HG03135 (cell line): ENCODE data around the gene GLDC.
"Not testable (repeated sequence)": the region's sequence is repeated elsewhere in the genome, so short reads cannot be mapped to it uniquely, and the experiment has no call there.

Source experiments
- ATAC-seq: cut with Tn5 transposase; IDR thresholded peaks from one replicate; pipeline ENCODE4 v1.9.1; 2021; ENCODE audit warnings: mild to moderate bottlenecking, moderate library complexity; ENCODE audit not compliant: unreplicated experiment

Gene GLDC

GRCh38 chr9:6575324-6576034, 70.0 kb downstream of the GLDC start:
- peak; percentile 89 for ATAC-seq

GRCh38 chr9:6567140-6567591, 78.4 kb downstream of the GLDC start:
- no peak for ATAC-seq

GRCh38 chr9:6566409-6567139, 79.0 kb downstream of the GLDC start:
- no peak for ATAC-seq

- ATAC-seq, result no peak
Measured at GRCh38 chr9:6565312-6565711, 80.2 kb downstream of the GLDC start.

- no peak for ATAC-seq
Measured at GRCh38 chr9:6564868-6565267, 80.7 kb downstream of the GLDC start.

- ATAC-seq, result no peak
Measured at GRCh38 chr9:6564360-6564759, 81.2 kb downstream of the GLDC start.

GRCh38 chr9:6562871-6563430, 82.6 kb downstream of the GLDC start:
- ATAC-seq, result no peak

GRCh38 chr9:6562201-6562600, 83.3 kb downstream of the GLDC start:
- ATAC-seq, result no peak

- no peak for ATAC-seq
Measured at GRCh38 chr9:6557883-6558616, 87.5 kb downstream of the GLDC start.

- no peak for ATAC-seq
Measured at GRCh38 chr9:6553866-6554265, 91.7 kb downstream of the GLDC start.

GRCh38 chr9:6552498-6553121, 92.9 kb downstream of the GLDC start:
- no peak for ATAC-seq

- no peak for ATAC-seq
Measured at GRCh38 chr9:6552033-6552432, 93.5 kb downstream of the GLDC start.

- no peak for ATAC-seq
Measured at GRCh38 chr9:6551136-6551535, 94.4 kb downstream of the GLDC start.

- no peak for ATAC-seq
Measured at GRCh38 chr9:6549106-6549800, 96.3 kb downstream of the GLDC start.

- ATAC-seq, result no peak
Measured at GRCh38 chr9:6545017-6545691, 100.4 kb downstream of the GLDC start.

- ATAC-seq, result no peak
Measured at GRCh38 chr9:6543204-6543603, 102.3 kb downstream of the GLDC start.

- ATAC-seq, result not testable (repeated sequence)
Measured at GRCh38 chr9:6542617-6543016, 102.9 kb downstream of the GLDC start.

- ATAC-seq, result no peak
Measured at GRCh38 chr9:6538666-6539071, 106.9 kb downstream of the GLDC start.

- ATAC-seq, result no peak
Measured at GRCh38 chr9:6535594-6535993, 109.9 kb downstream of the GLDC start.
